PC-3 (cell line): ENCODE data around the gene TRAFD1.

ENCODE experiments used
- CTCF ChIP-seq: fragments of 300-600 bp; sonication (generic); conservative IDR thresholded peaks from 2 replicates; pipeline ENCODE4 v1.5.1; 2017; ENCODE audit warnings: antibody characterized with exemption, low read depth, mild to moderate bottlenecking, low read length
- EZH2phosphoT487 ChIP-seq: fragments of 300-600 bp; sonication (generic); IDR thresholded peaks from 2 replicates; pipeline ENCODE4 v1.6.1; 2018; ENCODE audit warnings: mild to moderate bottlenecking, antibody characterized with exemption, low read length, borderline replicate concordance

GRCh38 chr12:112096070-112096469, 29.3 kb upstream of the TRAFD1 start:
- TF ChIP-seq CTCF: no peak
- TF ChIP-seq EZH2phosphoT487: no peak
